NCI-H2196 (cell line): Measurements from ENCODE around the gene ASPHD2.

ENCODE experiments used
- DNase-seq: peaks from one replicate; lab custom pipeline; 2025; ENCODE audit not compliant: unreplicated experiment; lab: John Stamatoyannopoulos, UW

The ASPHD2 gene

GRCh38 chr22:26471522-26471921 is 42.5 kb downstream of the ASPHD2 start:
- no peak for DNase-seq

- no peak for DNase-seq
Observed at GRCh38 chr22:26474682-26475081, 45.6 kb downstream of the ASPHD2 start.

GRCh38 chr22:26476705-26477340 is 47.8 kb downstream of the ASPHD2 start:
- no peak for DNase-seq

GRCh38 chr22:26477341-26477731 is 48.3 kb downstream of the ASPHD2 start:
- DNase-seq = no peak

GRCh38 chr22:26479043-26479791 is 50.2 kb downstream of the ASPHD2 start:
- DNase-seq = no peak

GRCh38 chr22:26479792-26480610 is 50.9 kb downstream of the ASPHD2 start:
- no peak for DNase-seq

GRCh38 chr22:26480611-26480932 is 51.5 kb downstream of the ASPHD2 start:
- no peak for DNase-seq

- DNase-seq = no peak
Observed at GRCh38 chr22:26481112-26481693, 52.1 kb downstream of the ASPHD2 start.

GRCh38 chr22:26481694-26482093 is 52.6 kb downstream of the ASPHD2 start:
- no peak for DNase-seq

- no peak for DNase-seq
Observed at GRCh38 chr22:26482161-26482560, 53.1 kb downstream of the ASPHD2 start.

- no peak for DNase-seq
Observed at GRCh38 chr22:26483043-26483438, 54.0 kb downstream of the ASPHD2 start.

GRCh38 chr22:26483439-26484359 is 54.6 kb downstream of the ASPHD2 start, which contains the start of the genes HPS4 and SRRD:
HPS4 (minus strand) TSS chr22:26483783; CDS start chr22:26481762, 2,021 bp downstream.
SRRD (plus strand) TSS chr22:26483877; CDS start chr22:26483891, 14 bp downstream.
- peak; percentile 79 for DNase-seq

GRCh38 chr22:26484360-26484706 is 55.3 kb downstream of the ASPHD2 start:
- no peak for DNase-seq

- no peak for DNase-seq
Observed at GRCh38 chr22:26485013-26485412, 56.0 kb downstream of the ASPHD2 start.

- no peak for DNase-seq
Observed at GRCh38 chr22:26485806-26486390, 56.8 kb downstream of the ASPHD2 start.

GRCh38 chr22:26486394-26486793 is 57.3 kb downstream of the ASPHD2 start:
- DNase-seq = no peak

- no peak for DNase-seq
Observed at GRCh38 chr22:26487996-26488395, 58.9 kb downstream of the ASPHD2 start.

- no peak for DNase-seq
Observed at GRCh38 chr22:26489447-26490036, 60.5 kb downstream of the ASPHD2 start.

GRCh38 chr22:26492220-26492619 is 63.2 kb downstream of the ASPHD2 start:
- no peak for DNase-seq

- DNase-seq = no peak
Observed at GRCh38 chr22:26494506-26494905, 65.4 kb downstream of the ASPHD2 start.
